Peyer's patch (tissue), 4 donors: Measurements from ENCODE around the gene RBL1. TPM values are rescaled to one million over a fixed set of nuclear protein-coding genes. Genes with fewer than 3 reads are reported as not detected.

Experiments used
- DNase-seq, 3 donors: peaks; one replicate each; pipeline ENCODE4 v3.0.0-alpha.2; 2017 to 2019
- H3K27ac ChIP-seq, 4 donors: fragments of 200-600 bp; sonication (generic); one replicate each; pipeline ENCODE4 v1.5.1; 2016 to 2019
- H3K27me3 ChIP-seq, 2 donors: fragments of 200-600 bp; sonication (generic); one replicate each; pipeline ENCODE4 v1.5.1; 2019
- H3K36me3 ChIP-seq, 3 donors: fragments of 200-600 bp; sonication (generic); one replicate each; pipeline ENCODE4 v1.5.1; 2016 to 2019
- H3K4me1 ChIP-seq, 4 donors: fragments of 200-600 bp; sonication (generic); one replicate each; pipeline ENCODE4 v1.5.1; 2016 to 2019
- H3K4me3 ChIP-seq, 4 donors: fragments of 200-600 bp; sonication (generic); 1 replicate in 3 of 4; 2 replicates in 1 of 4; pipeline ENCODE4 v1.5.1; 2016 to 2019; ENCODE audit warnings: mild to moderate bottlenecking in 1 of 4
- H3K9me3 ChIP-seq, 4 donors: fragments of 200-600 bp; sonication (generic); one replicate each; pipeline ENCODE4 v1.5.1; 2016 to 2019; ENCODE audit warnings: mild to moderate bottlenecking in 1 of 4
- CTCF ChIP-seq, 6 experiments: fragments of 450-650 bp in 4 of 6; fragments of 200-600 bp in 2 of 6; sonication (generic) in 1 of 6; IDR thresholded peaks; one replicate each; pipeline ENCODE4 v1.5.1; 2017 to 2019; ENCODE audit warnings: antibody characterized with exemption in 6 of 6, mild to moderate bottlenecking in 3 of 6, moderate library complexity in 1 of 6
- POLR2A ChIP-seq, 2 donors: fragments of 450-650 bp; IDR thresholded peaks; one replicate each; pipeline ENCODE4 v1.5.1; 2017; ENCODE audit warnings: antibody characterized with exemption in 2 of 2, mild to moderate bottlenecking in 2 of 2, moderate library complexity in 2 of 2
- total RNA-seq, 4 donors: library from RNA; depleted of rRNA; stranded (reverse); fragments of >200 nt; gene quantifications; one replicate each; pipeline ENCODE4 v1.1.0, GENCODE V29; 2016

The RBL1 gene
- total RNA-seq, 4 donors from 2014 or later = 5.8 to 33.8 (median 5.9) TPM

GRCh38 chr20:37114012-37114411, 18.2 kb upstream of the RBL1 start:
- H3K4me1 ChIP-seq = no peaks in the 10 kb centered on the region
- no peak for TF ChIP-seq CTCF (IDR thresholded peaks at IDR 0.05)
- no peak for TF ChIP-seq POLR2A (IDR thresholded peaks at IDR 0.05)
- no peaks in the 10 kb centered on the region for H3K9me3 ChIP-seq
- H3K27me3 ChIP-seq = no peaks in the 10 kb centered on the region
- no peaks in the 10 kb centered on the region for H3K36me3 ChIP-seq
- no peak overlapping the region for H3K4me3 ChIP-seq
- H3K27ac ChIP-seq = no peak overlapping the region
- no peak for DNase-seq

GRCh38 chr20:37111926-37112455, 16.2 kb upstream of the RBL1 start:
- TF ChIP-seq CTCF (IDR thresholded peaks at IDR 0.05) (no peak), POLR2A (IDR thresholded peaks at IDR 0.05) (no peak)
- DNase-seq = no peak
- H3K9me3 ChIP-seq = no peaks in the 10 kb centered on the region

GRCh38 chr20:37108676-37109075, 12.9 kb upstream of the RBL1 start:
- TF ChIP-seq CTCF (IDR thresholded peaks at IDR 0.05) (no peak), POLR2A (IDR thresholded peaks at IDR 0.05) (no peak)
- Histone ChIP-seq H3K4me3 (no peak overlapping the region), H3K4me1 (no peaks in the 10 kb centered on the region), H3K27me3 (no peaks in the 10 kb centered on the region), H3K36me3 (no peaks in the 10 kb centered on the region), H3K27ac (no peak overlapping the region), H3K9me3 (no peaks in the 10 kb centered on the region)
- no peak for DNase-seq

More at GRCh38 chr20:37111926-37112455, 16.2 kb upstream of the RBL1 start:
- Histone ChIP-seq H3K27me3 (no peaks in the 10 kb centered on the region), H3K4me3 (no peak overlapping the region), H3K27ac (no peak overlapping the region), H3K36me3 (no peaks in the 10 kb centered on the region), H3K4me1 (no peaks in the 10 kb centered on the region)

GRCh38 chr20:37102571-37102970, 6.8 kb upstream of the RBL1 start:
- no peak for DNase-seq

GRCh38 chr20:37096415-37097041, 731 bp upstream of the RBL1 start:
- H3K36me3 ChIP-seq = no peaks in the 10 kb centered on the region
- H3K4me3 ChIP-seq = peak overlapping the region; percentile 64 to 88 (median 77)
- H3K9me3 ChIP-seq = no peaks in the 10 kb centered on the region
- no peak for TF ChIP-seq POLR2A (IDR thresholded peaks at IDR 0.05)
- TF ChIP-seq CTCF (IDR thresholded peaks at IDR 0.05) = no peak
- no peak for DNase-seq
- H3K27ac ChIP-seq = peak overlapping the region in 3 of 4 donors; percentile 55 to 91 (median 69)
- peaks cover 0 to 13% (median 0%) of the 10 kb centered on the region in 4 donors for H3K4me1 ChIP-seq
- no peaks in the 10 kb centered on the region for H3K27me3 ChIP-seq

More at GRCh38 chr20:37102571-37102970, 6.8 kb upstream of the RBL1 start:
- Histone ChIP-seq H3K4me1 (no peaks in the 10 kb centered on the region), H3K36me3 (no peaks in the 10 kb centered on the region), H3K27me3 (no peaks in the 10 kb centered on the region), H3K9me3 (no peaks in the 10 kb centered on the region), H3K27ac (no peak overlapping the region), H3K4me3 (no peak overlapping the region)
- no peak for TF ChIP-seq CTCF (IDR thresholded peaks at IDR 0.05)
- no peak for TF ChIP-seq POLR2A (IDR thresholded peaks at IDR 0.05)
